Adrenal gland (tissue), 12 donors: Measurements from ENCODE around the gene POLR3B. TPM values are rescaled to one million over a fixed set of nuclear protein-coding genes. Genes with fewer than 3 reads are reported as not detected.
A peak's percentile ranks its signal among the peaks of the same experiment; 100 is the strongest.
"Not testable (repeated sequence)": the region's sequence is repeated elsewhere in the genome, so short reads cannot be mapped to it uniquely, and the experiment has no call there.

ENCODE experiments used
- DNase-seq, 7 donors: peaks; one replicate each; pipeline ENCODE4 v3.0.0-alpha.2; 2019 to 2020
- H3K27ac ChIP-seq, 5 donors: fragments of 200-600 bp; sonication (generic) in 4 of 5; 1 replicate in 3 of 5; 2 replicates in 2 of 5; pipeline versions ENCODE4 v1.5.1 to v1.8.0; 2016 to 2020; ENCODE audit warnings: mild to moderate bottlenecking in 1 of 5
- H3K27me3 ChIP-seq: fragments of 200-600 bp; 2 replicates; pipeline ENCODE4 v1.8.0; 2021
- H3K36me3 ChIP-seq, 2 donors: fragments of 200-600 bp; replicated peaks in 1 of 2; 1 replicate in 1 of 2; 2 replicates in 1 of 2; pipeline versions ENCODE4 v1.5.1 to v1.8.0; 2018 to 2022
- H3K4me1 ChIP-seq, 2 donors: fragments of 200-600 bp; replicated peaks in 1 of 2; 1 replicate in 1 of 2; 2 replicates in 1 of 2; pipeline versions ENCODE4 v1.5.1 to v1.8.0; 2018 to 2021
- H3K4me3 ChIP-seq, 4 donors: fragments of 200-600 bp; sonication (generic) in 3 of 4; one replicate each; pipeline ENCODE4 v1.5.1; 2016 to 2018
- H3K9me3 ChIP-seq, 3 donors: fragments of 200-600 bp; sonication (generic) in 1 of 3; replicated peaks in 1 of 3; 1 replicate in 2 of 3; 2 replicates in 1 of 3; pipeline versions ENCODE4 v1.5.1 to v1.8.0; 2016 to 2021
- POLR2A ChIP-seq, 2 donors: fragments of 450-650 bp; IDR thresholded peaks; one replicate each; pipeline ENCODE4 v1.6.1; 2017; ENCODE audit warnings: antibody characterized with exemption in 2 of 2, mild to moderate bottlenecking in 2 of 2, moderate library complexity in 1 of 2
- WGBS, 4 donors: extraction: QIAGEN DNeasy Blood & Tissue Kit in 2 of 4; methylation state at CpG; one replicate each; pipeline versions ENCODE4 v1.1.5 to v1.1.7; 2013 to 2017; 5-methylcytosine and 5-hydroxymethylcytosine counted together
- intact Hi-C, 2 donors: fragments of 100-400 bp; cut with DNase I; formaldehyde crosslinking; loops; one replicate each; pipeline versions ENCODE4 v1.14.1 to v1.15.0; 2022 to 2023
- polyA plus RNA-seq, 3 donors: library from polyadenylated mRNA; stranded (reverse); fragments of 200-250 nt in 2 of 3; fragments of 350-450 nt in 1 of 3; fragmentation: Illumina TruSeq in 1 of 3; extraction: RNeasy Lipid Tissue Mini Kit (QIAGEN cat#74804) in 1 of 3; gene quantifications; one replicate each; pipeline ENCODE4 v1.2.3, GENCODE V29; 2013 to 2014
- total RNA-seq, 9 donors: library from RNA; depleted of rRNA in 4 of 9; stranded (reverse); fragments of >200 nt in 4 of 9; fragments of 120-200 nt in 1 of 9; fragmentation: NEBNext Ultra II Directional in 1 of 9; extraction: Animal tissue kit (Norgen Biotek cat#: 25700) in 1 of 9; gene quantifications; one replicate each; pipeline versions ENCODE4 v1.1.0 to v1.2.4, GENCODE V29; 2013 to 2023
- TF ChIP-seq, protein P1 (sequence below), 6 experiments: fragments of 450-650 bp in 4 of 6; fragments of 200-600 bp in 2 of 6; sonication (generic) in 1 of 6; IDR thresholded peaks; 1 replicate in 5 of 6; 2 replicates in 1 of 6; pipeline versions ENCODE4 v1.5.1 to v1.8.0; 2016 to 2021; ENCODE audit warnings: antibody characterized with exemption in 6 of 6, mild to moderate bottlenecking in 2 of 6, moderate library complexity in 1 of 6
- donor health status: healthy with polysubstance abuse.
- donor health status: Bipolar disorder and iron deficiency.
- donor health status: DM: yes; HTN: yes; CAD: no.
- donor health status: DM: no; HTN: no; CAD: no.
- donor health status: DM: no; HTN: no; CAD: no.
- donor health status: DM: yes; HTN: yes; CAD: no.

POLR3B gene
- total and polyA plus RNA-seq, 12 donors: 2.6 to 33.8 (median 13.7) TPM

GRCh38 chr12:106378788-106379187, 21.2 kb downstream of the POLR3B start:
- Histone ChIP-seq H3K9me3 (no peaks in the 10 kb centered on the region), H3K4me3 (no peak overlapping the region), H3K36me3 (peaks cover 0 to 28% of the 10 kb centered on the region in 2 donors), H3K4me1 (peaks cover 0 to 5% of the 10 kb centered on the region in 2 donors), H3K27ac (no peak overlapping the region), H3K27me3 (no peaks in the 10 kb centered on the region)
- intact Hi-C loops: no loop called here
- TF ChIP-seq, protein P1, sequence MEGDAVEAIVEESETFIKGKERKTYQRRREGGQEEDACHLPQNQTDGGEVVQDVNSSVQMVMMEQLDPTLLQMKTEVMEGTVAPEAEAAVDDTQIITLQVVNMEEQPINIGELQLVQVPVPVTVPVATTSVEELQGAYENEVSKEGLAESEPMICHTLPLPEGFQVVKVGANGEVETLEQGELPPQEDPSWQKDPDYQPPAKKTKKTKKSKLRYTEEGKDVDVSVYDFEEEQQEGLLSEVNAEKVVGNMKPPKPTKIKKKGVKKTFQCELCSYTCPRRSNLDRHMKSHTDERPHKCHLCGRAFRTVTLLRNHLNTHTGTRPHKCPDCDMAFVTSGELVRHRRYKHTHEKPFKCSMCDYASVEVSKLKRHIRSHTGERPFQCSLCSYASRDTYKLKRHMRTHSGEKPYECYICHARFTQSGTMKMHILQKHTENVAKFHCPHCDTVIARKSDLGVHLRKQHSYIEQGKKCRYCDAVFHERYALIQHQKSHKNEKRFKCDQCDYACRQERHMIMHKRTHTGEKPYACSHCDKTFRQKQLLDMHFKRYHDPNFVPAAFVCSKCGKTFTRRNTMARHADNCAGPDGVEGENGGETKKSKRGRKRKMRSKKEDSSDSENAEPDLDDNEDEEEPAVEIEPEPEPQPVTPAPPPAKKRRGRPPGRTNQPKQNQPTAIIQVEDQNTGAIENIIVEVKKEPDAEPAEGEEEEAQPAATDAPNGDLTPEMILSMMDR (IDR thresholded peaks at IDR 0.05): no peak
- no peak for TF ChIP-seq POLR2A (IDR thresholded peaks at IDR 0.05)
- 74 to 78% (median 76%) methylated on average over 4 of the region's 4 CpGs for WGBS, 4 donors
- DNase-seq: no peak

- TF ChIP-seq, protein P1 (IDR thresholded peaks at IDR 0.05): no peak
- TF ChIP-seq POLR2A (IDR thresholded peaks at IDR 0.05): no peak
- peaks cover 0 to 25% of the 10 kb centered on the region in 2 donors for H3K36me3 ChIP-seq
- 95 to 100% (median 99%) methylated on average over 1 of the region's 1 CpG for WGBS, 4 donors
- peaks cover 0 to 5% of the 10 kb centered on the region in 2 donors for H3K4me1 ChIP-seq
- no peak for DNase-seq
- no peak overlapping the region for H3K4me3 ChIP-seq
- no peaks in the 10 kb centered on the region for H3K9me3 ChIP-seq
- H3K27me3 ChIP-seq: no peaks in the 10 kb centered on the region
- intact Hi-C loops: loop anchor here (10.0 kb wide), 2 partner anchors 464 to 544 kb away; no protein-coding TSS in a partner anchor
- H3K27ac ChIP-seq: no peak overlapping the region
Measured at GRCh38 chr12:106380954-106381353, 23.4 kb downstream of the POLR3B start.

DNA sequence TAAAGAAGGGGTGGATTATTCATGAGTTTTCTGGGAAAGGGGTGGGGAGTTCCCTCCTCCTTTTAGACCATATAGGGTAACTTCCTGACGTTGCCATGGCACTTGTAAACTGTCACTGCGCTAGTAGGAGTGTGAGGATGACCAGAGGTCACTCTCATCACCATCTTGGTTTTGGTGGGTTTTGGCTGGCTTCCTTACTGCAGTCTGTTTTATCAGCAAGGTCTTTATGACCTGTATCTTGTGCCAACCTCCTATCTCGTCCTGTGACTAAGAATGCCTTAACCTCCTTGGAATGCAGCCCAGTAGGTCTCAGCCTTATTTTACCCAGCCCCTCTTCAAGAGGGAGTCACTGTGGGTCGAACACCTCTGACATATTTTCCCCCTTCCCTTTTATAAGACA, 24.3 kb downstream of the POLR3B start:
- intact Hi-C loops: loop anchor here (10.0 kb wide), 2 partner anchors 463 to 543 kb away; no protein-coding TSS in a partner anchor
- not testable (repeated sequence) for H3K9me3 ChIP-seq, H3K27me3 ChIP-seq, H3K4me3 ChIP-seq, H3K4me1 ChIP-seq, H3K27ac ChIP-seq
- WGBS, 4 donors: 46 to 57% (median 47%) methylated on average over 4 of the region's 4 CpGs
- peaks cover 0 to 20% of the 10 kb centered on the region in 2 donors for H3K36me3 ChIP-seq
- peak in 4 of 7 donors; percentile 21 to 68 (median 40) for DNase-seq

DNA sequence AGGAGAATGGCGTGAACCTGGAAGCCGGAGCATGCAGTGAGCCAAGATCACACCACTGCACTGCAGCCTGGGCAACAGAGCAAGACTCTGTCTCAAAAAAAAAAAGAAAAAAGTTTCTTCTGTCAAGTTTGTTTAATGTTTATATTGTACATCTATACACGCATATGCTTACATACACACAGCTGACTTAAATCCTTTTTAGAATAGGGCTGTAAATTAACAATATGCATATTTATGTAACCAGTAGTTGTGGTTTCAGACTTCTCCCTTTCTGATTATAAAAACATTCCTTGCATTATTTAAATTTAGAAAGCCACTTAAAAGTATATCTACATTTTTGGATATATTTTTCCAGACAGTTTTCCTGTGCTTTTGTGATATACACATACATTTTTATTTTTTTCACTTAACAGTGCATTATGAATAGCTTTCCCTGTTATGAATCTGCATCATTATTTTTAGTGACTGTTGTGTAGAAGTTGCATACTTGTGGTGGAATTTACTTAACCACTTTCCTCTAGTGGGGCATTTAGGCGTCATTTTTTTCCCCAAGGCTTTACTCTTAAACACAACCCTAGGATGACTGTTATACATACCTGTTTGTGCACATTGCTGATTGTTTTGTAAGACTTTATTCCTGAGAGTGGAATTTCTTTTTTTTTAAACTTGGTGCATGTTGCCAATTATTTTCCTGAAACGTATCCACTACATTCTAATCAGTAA, 29.4 kb downstream of the POLR3B start:
- Histone ChIP-seq H3K27me3 (no peaks in the 10 kb centered on the region), H3K27ac (no peak overlapping the region), H3K36me3 (no peaks in the 10 kb centered on the region), H3K4me1 (peaks cover 0 to under 1% of the 10 kb centered on the region in 2 donors), H3K4me3 (no peak overlapping the region), H3K9me3 (no peaks in the 10 kb centered on the region)
- intact Hi-C loops: loop anchor here (5.0 to 10.0 kb wide), 3 partner anchors 458 to 538 kb away; no protein-coding TSS in a partner anchor
- WGBS, 4 donors: 94 to 96% (median 95%) methylated on average over 5 of the region's 5 CpGs
- no peak for DNase-seq
- no peak for TF ChIP-seq POLR2A (IDR thresholded peaks at IDR 0.05)
- TF ChIP-seq, protein P1 (IDR thresholded peaks at IDR 0.05): no peak
